Right atrium auricular region (tissue), 2 donors: ENCODE data around the gene CD83. TPM values are rescaled to one million over a fixed set of nuclear protein-coding genes. Genes with fewer than 3 reads are reported as not detected.

ENCODE experiments used
- DNase-seq: peaks from one replicate; pipeline ENCODE4 v3.0.0-alpha.2; 2019; ENCODE audit warnings: low spot score
- H3K27ac ChIP-seq, 2 donors: fragments of 200-600 bp; sonication (generic); 1 replicate in 1 of 2; 2 replicates in 1 of 2; pipeline ENCODE4 v1.5.1; 2016 to 2019
- H3K27me3 ChIP-seq, 2 donors: fragments of 200-600 bp; sonication (generic); one replicate each; pipeline versions ENCODE4 v1.5.1 to v1.6.0; 2017 to 2019
- H3K36me3 ChIP-seq: fragments of 200-600 bp; sonication (generic); one replicate; pipeline ENCODE4 v1.5.1; 2016
- H3K4me1 ChIP-seq, 2 donors: fragments of 200-600 bp; sonication (generic); one replicate each; pipeline versions ENCODE4 v1.5.1 to v1.6.0; 2017 to 2019
- H3K4me3 ChIP-seq, 2 donors: fragments of 200-600 bp; sonication (generic); 1 replicate in 1 of 2; 2 replicates in 1 of 2; pipeline ENCODE4 v1.5.1; 2017 to 2019; ENCODE audit warnings: mild to moderate bottlenecking in 1 of 2, moderate library complexity in 1 of 2
- H3K9me3 ChIP-seq, 2 donors: fragments of 200-600 bp; sonication (generic); one replicate each; pipeline ENCODE4 v1.5.1; 2019
- CTCF ChIP-seq, 2 donors: fragments of 200-600 bp; sonication (generic); IDR thresholded peaks; one replicate each; pipeline ENCODE4 v1.5.1; 2019; ENCODE audit warnings: antibody characterized with exemption in 2 of 2
- total RNA-seq, 2 donors: library from RNA; depleted of rRNA; stranded (reverse); fragments of >200 nt; gene quantifications; one replicate each; pipeline ENCODE4 v1.1.0, GENCODE V29; 2016

The CD83 gene
- total RNA-seq, 2 donors from 2014 or later = 1.7 to 2.1 TPM

GRCh38 chr6:14109411-14109826, 8.2 kb upstream of the CD83 start:
- H3K4me3 ChIP-seq = no peak overlapping the region
- DNase-seq = no peak

GRCh38 chr6:14110001-14110818, 7.4 kb upstream of the CD83 start:
- no peak for TF ChIP-seq CTCF (IDR thresholded peaks at IDR 0.05)
- Histone ChIP-seq H3K9me3 (peaks cover 0 to 9% of the 10 kb centered on the region in 2 donors), H3K36me3 (no peaks in the 10 kb centered on the region), H3K27me3 (no peaks in the 10 kb centered on the region), H3K4me3 (no peak overlapping the region), H3K27ac (no peak overlapping the region), H3K4me1 (no peaks in the 10 kb centered on the region)
- DNase-seq = no peak

More at GRCh38 chr6:14109411-14109826, 8.2 kb upstream of the CD83 start:
- Histone ChIP-seq H3K4me1 (no peaks in the 10 kb centered on the region), H3K9me3 (peaks cover 0 to 9% of the 10 kb centered on the region in 2 donors), H3K27me3 (no peaks in the 10 kb centered on the region), H3K36me3 (no peaks in the 10 kb centered on the region), H3K27ac (no peak overlapping the region)
- no peak for TF ChIP-seq CTCF (IDR thresholded peaks at IDR 0.05)

GRCh38 chr6:14113976-14114375, 3.6 kb upstream of the CD83 start:
- H3K36me3 ChIP-seq = no peaks in the 10 kb centered on the region
- H3K4me1 ChIP-seq = peaks cover 0 to 8% of the 10 kb centered on the region in 2 donors
- no peak overlapping the region for H3K4me3 ChIP-seq
- no peaks in the 10 kb centered on the region for H3K27me3 ChIP-seq
- no peak for DNase-seq
- H3K9me3 ChIP-seq = no peaks in the 10 kb centered on the region
- no peak overlapping the region for H3K27ac ChIP-seq
- no peak for TF ChIP-seq CTCF (IDR thresholded peaks at IDR 0.05)

GRCh38 chr6:14118091-14118439, 493 bp downstream of the CD83 start:
- no peaks in the 10 kb centered on the region for H3K9me3 ChIP-seq
- peak overlapping the region; percentile 50 to 70 for H3K27ac ChIP-seq
- no peaks in the 10 kb centered on the region for H3K27me3 ChIP-seq
- peak overlapping the region; percentile 57 to 78 for H3K4me3 ChIP-seq
- peaks cover 0 to 8% of the 10 kb centered on the region in 2 donors for H3K4me1 ChIP-seq
- H3K36me3 ChIP-seq = no peaks in the 10 kb centered on the region
- no peak for TF ChIP-seq CTCF (IDR thresholded peaks at IDR 0.05)
- no peak for DNase-seq

GRCh38 chr6:14118446-14118845, 874 bp downstream of the CD83 start:
- peak overlapping the region in 1 of 2 donors; percentile 70 for H3K27ac ChIP-seq
- TF ChIP-seq CTCF (IDR thresholded peaks at IDR 0.05) = no peak
- no peaks in the 10 kb centered on the region for H3K36me3 ChIP-seq
- DNase-seq = no peak
- no peaks in the 10 kb centered on the region for H3K9me3 ChIP-seq
- peaks cover 0 to 8% of the 10 kb centered on the region in 2 donors for H3K4me1 ChIP-seq
- H3K4me3 ChIP-seq = peak overlapping the region in 1 of 2 donors; percentile 78
- H3K27me3 ChIP-seq = no peaks in the 10 kb centered on the region
